Activated B cell treated with CpG ODN at 0.5 μM for 24 hours (primary cell): ENCODE measurements around the gene GSK3B. TPM values are rescaled to one million over a fixed set of nuclear protein-coding genes. Genes with fewer than 3 reads are reported as not detected.
"Not testable (repeated sequence)": the region's sequence is repeated elsewhere in the genome, so short reads cannot be mapped to it uniquely, and the experiment has no call there.

Experiments
- ATAC-seq: fragments of 200-7000 bp; cut with Tn5 transposase; one replicate; pipeline ENCODE4 v1.10.0; 2021; ENCODE audit warnings: low read depth, mild to moderate bottlenecking, moderate library complexity
- CTCF ChIA-PET: fragments of 350-600 bp; sonication (Branson Sonifier 250); formaldehyde crosslinking; loops from one replicate; lab custom pipeline; 2021; ENCODE audit warnings: antibody characterized with exemption; lab: Charles Lee
- POLR2A ChIA-PET: fragments of 350-600 bp; sonication (Branson Sonifier 250); formaldehyde crosslinking; loops from one replicate; lab custom pipeline; 2021; ENCODE audit warnings: antibody characterized with exemption; lab: Charles Lee
- DNase-seq: peaks from one replicate; pipeline ENCODE4 v3.0.0; 2022
- H3K27ac Mint-ChIP-seq: one replicate; pipeline ENCODE4 v1.8.0; 2020; ENCODE audit warnings: mixed read lengths
- H3K27me3 Mint-ChIP-seq: one replicate; pipeline ENCODE4 v1.8.0; 2021; ENCODE audit warnings: mixed read lengths
- H3K36me3 Mint-ChIP-seq: one replicate; pipeline ENCODE4 v1.8.0; 2021; ENCODE audit warnings: low read depth, mixed read lengths
- H3K4me1 Mint-ChIP-seq: one replicate; pipeline ENCODE4 v1.8.0; 2021; ENCODE audit warnings: mixed read lengths
- H3K4me3 Mint-ChIP-seq: one replicate; pipeline ENCODE4 v1.8.0; 2020; ENCODE audit warnings: mild to moderate bottlenecking, mixed read lengths
- H3K9me3 Mint-ChIP-seq: one replicate; pipeline ENCODE4 v1.8.0; 2020; ENCODE audit warnings: mixed read lengths
- CTCF ChIP-seq: fragments of 200-600 bp; IDR thresholded peaks from one replicate; pipeline ENCODE4 v1.8.0; 2022; ENCODE audit warnings: antibody characterized with exemption, mild to moderate bottlenecking
- intact Hi-C: fragments of 100-400 bp; cut with micrococcal nuclease; formaldehyde crosslinking; loops from one replicate; pipeline ENCODE4 v1.15.1; 2024
- total RNA-seq: library from RNA; stranded (reverse); gene quantifications from 2 replicates; pipeline ENCODE4 v1.2.3, GENCODE V29; 2022

Gene GSK3B
- total RNA-seq, 1 donor from 2014 or later, result 35.4 TPM

- Mint-ChIP-seq H3K4me1 (peaks cover 4% of the 10 kb centered on the region), H3K9me3 (no peaks in the 10 kb centered on the region), H3K27me3 (no peaks in the 10 kb centered on the region), H3K4me3 (no peak overlapping the region), H3K27ac (no peak overlapping the region), H3K36me3 (peaks cover 49% of the 10 kb centered on the region)
- DNase-seq (no peak), ATAC-seq (no peak)
- ChIA-PET CTCF (no interaction called here), POLR2A (no interaction called here)
- TF ChIP-seq CTCF, result no peak
- intact Hi-C loops, result no loop called here
Observed at GRCh38 chr3:119998166-119998565, 96.1 kb downstream of the GSK3B start.

GRCh38 chr3:119990888-119991287 lies 103.4 kb downstream of the GSK3B start:
- Mint-ChIP-seq H3K36me3 (peaks cover 12% of the 10 kb centered on the region), H3K9me3 (peaks cover 2% of the 10 kb centered on the region), H3K27me3 (no peaks in the 10 kb centered on the region), H3K27ac (no peak overlapping the region), H3K4me1 (peaks cover 19% of the 10 kb centered on the region), H3K4me3 (no peak overlapping the region)
- no peak for ATAC-seq
- intact Hi-C loops, result no loop called here
- ChIA-PET CTCF (no interaction called here), POLR2A (no interaction called here)
- no peak for DNase-seq
- TF ChIP-seq CTCF, result no peak

- ATAC-seq (no peak), DNase-seq (no peak)
- TF ChIP-seq CTCF, result no peak
- intact Hi-C loops, result no loop called here
- POLR2A ChIA-PET, result no interaction called here
- no peak overlapping the region for H3K4me3 Mint-ChIP-seq
- H3K4me1 Mint-ChIP-seq, result peaks cover 19% of the 10 kb centered on the region
- H3K9me3 Mint-ChIP-seq, result peaks cover 8% of the 10 kb centered on the region
- CTCF ChIA-PET, result no interaction called here
- H3K36me3 Mint-ChIP-seq, result peaks cover 19% of the 10 kb centered on the region
- no peak overlapping the region for H3K27ac Mint-ChIP-seq
- H3K27me3 Mint-ChIP-seq, result no peaks in the 10 kb centered on the region
Observed at GRCh38 chr3:119989981-119990655, 104.1 kb downstream of the GSK3B start.

- ATAC-seq, DNase-seq, POLR2A ChIA-PET, H3K27ac Mint-ChIP-seq, CTCF ChIA-PET, H3K27me3 Mint-ChIP-seq, H3K4me3 Mint-ChIP-seq, intact Hi-C loops: not testable (repeated sequence)
- peaks cover 36% of the 10 kb centered on the region for H3K36me3 Mint-ChIP-seq
- H3K4me1 Mint-ChIP-seq, result peaks cover 12% of the 10 kb centered on the region
- peaks cover 26% of the 10 kb centered on the region for H3K9me3 Mint-ChIP-seq
Observed at GRCh38 chr3:119986812-119987211, 107.4 kb downstream of the GSK3B start.

- ChIA-PET CTCF (no interaction called here), POLR2A (no interaction called here)
- Mint-ChIP-seq H3K36me3 (peaks cover 61% of the 10 kb centered on the region), H3K4me1 (peaks cover 6% of the 10 kb centered on the region), H3K4me3 (no peak overlapping the region), H3K9me3 (peaks cover 25% of the 10 kb centered on the region), H3K27me3 (no peaks in the 10 kb centered on the region), H3K27ac (no peak overlapping the region)
- intact Hi-C loops, result no loop called here
- no peak for DNase-seq
- ATAC-seq, result no peak
- no peak for TF ChIP-seq CTCF
Observed at GRCh38 chr3:119981386-119981785, 112.9 kb downstream of the GSK3B start.
